Fibroblast of skin of left quadriceps (primary cell): ENCODE data around the gene ZNF425.
A peak's percentile ranks its signal among the peaks of the same experiment; 100 is the strongest.
"Not testable (repeated sequence)": the region's sequence is repeated elsewhere in the genome, so short reads cannot be mapped to it uniquely, and the experiment has no call there.

Experiments
- DNase-seq, 2 experiments: peaks; one replicate each; pipeline ENCODE4 v3.0.0-alpha.2; 2013; ENCODE audit warnings: low read depth in 2 of 2

The ZNF425 gene

GRCh38 chr7:149133028-149133710 lies 7.0 kb upstream of the ZNF425 start:
- no peak for DNase-seq

- DNase-seq: no peak
Observed at GRCh38 chr7:149130572-149131198, 4.6 kb upstream of the ZNF425 start.

GRCh38 chr7:149126662-149127266 lies 640 bp upstream of the ZNF425 start:
- no peak for DNase-seq

GRCh38 chr7:149125189-149125862 lies 798 bp downstream of the ZNF425 start:
- DNase-seq: no peak

- DNase-seq: no peak
Observed at GRCh38 chr7:149109969-149110368, 16.2 kb downstream of the ZNF425 start.

- DNase-seq: no peak
Observed at GRCh38 chr7:149104749-149105148, 21.4 kb downstream of the ZNF425 start.

- no peak for DNase-seq
Observed at GRCh38 chr7:149104214-149104613, 21.9 kb downstream of the ZNF425 start.

- DNase-seq: no peak
Observed at GRCh38 chr7:149103424-149103823, 22.7 kb downstream of the ZNF425 start.

GRCh38 chr7:149102666-149103065 lies 23.5 kb downstream of the ZNF425 start:
- no peak for DNase-seq

GRCh38 chr7:149100821-149101220 lies 25.3 kb downstream of the ZNF425 start:
- no peak for DNase-seq

GRCh38 chr7:149099058-149099457 lies 27.1 kb downstream of the ZNF425 start:
- DNase-seq: no peak

GRCh38 chr7:149097088-149097487 lies 29.0 kb downstream of the ZNF425 start:
- DNase-seq: peak in 1 of 2 experiments; percentile 6

- no peak for DNase-seq
Observed at GRCh38 chr7:149093228-149093627, 32.9 kb downstream of the ZNF425 start.

GRCh38 chr7:149092244-149092643 lies 33.9 kb downstream of the ZNF425 start:
- not testable (repeated sequence) for DNase-seq

GRCh38 chr7:149090397-149091195 lies 35.5 kb downstream of the ZNF425 start, which contains the start of gene ZNF786:
ZNF786 (minus strand) TSS chr7:149090718; CDS start chr7:149090640, 78 bp downstream.
- peak; percentile 77 to 79 for DNase-seq

- DNase-seq: no peak
Observed at GRCh38 chr7:149087376-149087775, 38.7 kb downstream of the ZNF425 start.

- no peak for DNase-seq
Observed at GRCh38 chr7:149085866-149086265, 40.3 kb downstream of the ZNF425 start.

GRCh38 chr7:149084407-149084806 lies 41.7 kb downstream of the ZNF425 start:
- no peak for DNase-seq

- no peak for DNase-seq
Observed at GRCh38 chr7:149081914-149082313, 44.2 kb downstream of the ZNF425 start.

GRCh38 chr7:149077594-149077993 lies 48.5 kb downstream of the ZNF425 start:
- no peak for DNase-seq

- no peak for DNase-seq
Observed at GRCh38 chr7:149075286-149075685, 50.8 kb downstream of the ZNF425 start.
